WERI-Rb-1 (cell line): ENCODE data around the gene CCNA2.

Experiments used
- DNase-seq: peaks from one replicate; pipeline ENCODE4 v3.0.0-alpha.2; 2020
- H3K27ac ChIP-seq: fragments of 250-450 bp; sonication (Bioruptor Pico); 2 replicates; pipeline ENCODE4 v1.5.1; 2020; ENCODE audit warnings: mild to moderate bottlenecking, moderate library complexity
- H3K27me3 ChIP-seq: fragments of 250-450 bp; sonication (Bioruptor Pico); 2 replicates; pipeline ENCODE4 v1.5.1; 2021; ENCODE audit warnings: mild to moderate bottlenecking, low read depth, moderate library complexity; ENCODE audit not compliant: insufficient read depth, severe bottlenecking
- H3K36me3 ChIP-seq: fragments of 250-450 bp; sonication (Bioruptor Pico); 2 replicates; pipeline ENCODE4 v1.5.1; 2020; ENCODE audit warnings: mild to moderate bottlenecking, moderate library complexity
- H3K4me3 ChIP-seq: 2 replicates; pipeline ENCODE4 v1.5.1; 2011; ENCODE audit warnings: low read depth, mild to moderate bottlenecking, control low read depth, low read length
- H3K9me3 ChIP-seq: fragments of 250-450 bp; sonication (Bioruptor Pico); 2 replicates; pipeline ENCODE4 v1.5.1; 2021; ENCODE audit warnings: mild to moderate bottlenecking, moderate library complexity; ENCODE audit not compliant: severe bottlenecking
- CTCF ChIP-seq: IDR thresholded peaks from 2 replicates; pipeline ENCODE4 v1.5.1; 2011; ENCODE audit warnings: low read depth, mild to moderate bottlenecking, control low read depth, inconsistent platforms, low read length

The CCNA2 gene

GRCh38 chr4:121784401-121784800, 39.3 kb downstream of the CCNA2 start:
- no peak for TF ChIP-seq CTCF
- Histone ChIP-seq H3K4me3 (no peak overlapping the region), H3K9me3 (no peaks in the 10 kb centered on the region), H3K27me3 (no peaks in the 10 kb centered on the region), H3K36me3 (no peaks in the 10 kb centered on the region), H3K27ac (no peak overlapping the region)
- no peak for DNase-seq

DNA sequence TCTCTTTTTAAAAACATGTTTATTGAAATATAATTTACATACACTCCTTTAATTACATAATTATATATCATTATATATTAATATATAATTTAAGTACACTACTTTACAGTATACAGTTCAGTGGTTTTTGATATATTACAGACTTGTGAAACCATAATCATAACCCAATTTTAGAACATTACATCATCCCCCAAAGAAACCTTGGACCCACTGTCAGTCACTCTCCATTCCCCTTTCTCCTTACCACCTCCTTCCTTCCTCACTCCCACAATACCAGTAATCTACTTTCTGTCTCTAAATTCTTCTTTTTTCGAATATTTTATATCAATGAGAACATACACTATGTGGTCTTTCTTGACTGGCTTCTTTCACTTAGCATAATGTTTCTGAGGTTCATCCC, 40.5 kb downstream of the CCNA2 start:
- Histone ChIP-seq H3K27me3 (no peaks in the 10 kb centered on the region), H3K36me3 (no peaks in the 10 kb centered on the region), H3K9me3 (no peaks in the 10 kb centered on the region), H3K27ac (no peak overlapping the region), H3K4me3 (no peak overlapping the region)
- no peak for TF ChIP-seq CTCF
- DNase-seq, result no peak

GRCh38 chr4:121778991-121779628, 44.6 kb downstream of the CCNA2 start:
- H3K27me3 ChIP-seq, result no peaks in the 10 kb centered on the region
- TF ChIP-seq CTCF, result no peak
- H3K27ac ChIP-seq, result no peak overlapping the region
- H3K36me3 ChIP-seq, result no peaks in the 10 kb centered on the region
- DNase-seq, result no peak
- H3K4me3 ChIP-seq, result no peak overlapping the region
- no peaks in the 10 kb centered on the region for H3K9me3 ChIP-seq

DNA sequence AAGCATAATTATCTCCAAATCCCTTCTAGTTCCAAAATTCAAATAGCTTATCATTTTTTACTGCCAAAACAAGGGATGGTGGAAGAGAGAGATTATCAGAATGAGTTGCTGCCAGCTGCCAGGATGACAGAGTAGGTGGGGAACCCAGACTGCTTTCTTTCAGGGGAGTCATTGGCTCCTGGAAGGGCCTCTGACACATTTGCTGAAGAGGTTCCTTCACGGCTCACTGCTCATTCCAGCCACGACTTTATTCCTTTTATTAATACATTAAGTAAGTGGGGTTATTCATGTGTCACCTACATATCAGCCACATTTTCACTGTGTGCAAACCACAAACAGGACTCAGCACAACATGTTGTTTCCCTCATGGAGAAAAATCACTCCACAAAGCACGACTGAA, 46.1 kb downstream of the CCNA2 start:
- no peaks in the 10 kb centered on the region for H3K9me3 ChIP-seq
- TF ChIP-seq CTCF, result no peak
- H3K27ac ChIP-seq, result no peak overlapping the region
- no peaks in the 10 kb centered on the region for H3K27me3 ChIP-seq
- no peak for DNase-seq
- H3K4me3 ChIP-seq, result no peak overlapping the region
- no peaks in the 10 kb centered on the region for H3K36me3 ChIP-seq

DNA sequence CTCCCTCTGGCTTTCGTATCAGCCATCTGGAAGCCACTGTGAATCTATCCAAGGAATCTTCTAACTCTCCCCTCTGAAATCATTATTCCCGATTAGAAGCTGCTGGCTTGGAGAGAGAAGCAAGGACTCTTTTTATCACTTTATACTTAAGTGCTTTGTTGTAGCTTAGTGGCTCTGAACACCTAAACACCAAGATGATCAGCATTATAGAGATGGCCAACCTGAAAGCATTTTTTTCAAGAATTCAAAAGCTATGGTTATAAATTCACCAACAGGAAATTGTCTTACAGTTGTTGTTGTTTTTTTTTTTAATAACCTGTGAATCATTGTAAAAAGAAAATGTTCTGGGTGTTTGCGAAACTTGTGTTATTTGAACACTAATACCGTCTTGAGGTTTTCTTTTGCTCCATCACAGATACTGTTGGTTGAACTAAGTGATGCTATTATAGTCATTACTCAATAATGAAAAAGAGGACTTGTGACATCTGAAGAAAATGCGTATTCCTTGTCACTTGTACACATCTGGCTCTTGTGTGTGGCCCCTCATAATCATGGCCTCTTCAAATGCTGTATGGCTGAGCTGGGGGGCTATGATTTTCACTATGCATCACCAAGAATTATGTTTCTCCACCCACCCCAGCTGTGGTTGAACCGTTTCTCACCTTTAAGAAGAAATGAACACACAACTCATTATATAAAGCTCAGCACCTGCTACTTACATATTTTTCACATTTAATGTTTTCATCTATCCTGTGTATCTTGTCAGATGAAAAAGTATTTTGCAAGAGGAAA, 46.9 kb downstream of the CCNA2 start:
- Histone ChIP-seq H3K9me3 (no peaks in the 10 kb centered on the region), H3K27me3 (no peaks in the 10 kb centered on the region), H3K27ac (no peak overlapping the region), H3K36me3 (no peaks in the 10 kb centered on the region), H3K4me3 (no peak overlapping the region)
- DNase-seq, result no peak
- TF ChIP-seq CTCF, result no peak
